Measurements from ENCODE around the gene KIAA0040.

Gene KIAA0040
- total RNA-seq: 58.1 to 66.4 (median 60.0) reads per million in 3 donors

DNA sequence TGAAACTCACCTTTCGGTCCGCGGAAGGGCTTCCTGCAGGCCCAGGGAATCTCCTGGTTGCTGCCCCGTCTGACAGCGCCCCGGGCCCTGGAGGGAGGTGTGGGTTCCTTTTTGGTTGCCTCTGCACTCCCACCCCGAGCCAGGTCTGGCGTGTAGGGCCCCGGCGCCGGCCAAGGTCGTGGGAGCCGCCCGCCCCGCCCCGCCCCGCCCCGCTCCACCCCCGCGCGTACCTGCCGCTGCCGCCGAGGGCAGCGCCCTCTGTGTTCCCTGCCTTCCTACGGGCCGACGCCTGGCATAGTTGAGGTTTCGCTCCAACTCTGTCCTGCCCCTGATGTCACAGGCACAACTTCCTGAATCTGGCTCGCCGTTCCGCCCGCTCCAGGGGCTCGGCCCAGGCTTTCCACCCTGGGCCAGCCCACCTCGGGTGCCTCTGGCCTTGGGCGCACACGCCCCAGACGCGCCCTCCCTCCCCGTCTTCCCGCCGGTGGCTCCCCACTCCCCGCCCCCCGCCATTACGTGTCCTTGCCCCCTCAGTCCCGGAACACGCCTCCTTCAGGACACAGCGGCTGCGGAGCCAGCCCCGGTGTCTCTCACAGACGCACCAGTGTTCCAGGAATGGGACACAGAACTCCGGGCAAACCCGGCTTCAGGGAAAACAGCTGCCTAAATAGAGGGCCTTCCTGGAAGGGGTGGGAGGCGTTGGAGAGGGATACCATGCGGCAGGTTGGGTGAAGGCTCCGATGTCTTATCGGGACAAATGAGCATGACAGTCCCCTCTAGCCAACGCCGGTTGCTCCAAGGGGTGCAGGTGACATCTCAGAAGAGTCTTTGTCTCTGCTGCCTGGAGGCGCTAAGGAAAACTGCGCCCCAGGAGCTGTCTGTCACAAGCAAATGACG, at the start of gene KIAA0040:
TSS of gene KIAA0040 (minus strand) at position 147 of the 897 bp plus-strand sequence. CDS start 31,763 bp downstream, outside the sequence.
- Histone ChIP-seq H3K36me3 (ENCODE audit: control insufficient read depth, insufficient read depth, low read length) (no peaks in the 10 kb centered on the region), H3K4me1 (ENCODE audit: control insufficient read depth, insufficient read depth, low read length, poor library complexity, severe bottlenecking) (peaks cover 36% of the 10 kb centered on the region), H3K27me3 (replicated peaks; ENCODE audit: control insufficient read depth, insufficient read depth, low read length, poor library complexity, severe bottlenecking) (no peaks in the 10 kb centered on the region), H3K4me3 (ENCODE audit: insufficient read depth, low read depth, low read length, poor library complexity, severe bottlenecking) (peak within 1 kb of the TSS; percentile 83), H3K9me3 (ENCODE audit: control insufficient read depth, low read length) (no peaks in the 10 kb centered on the region), H3K27ac (ENCODE audit: insufficient read depth, low read length, poor library complexity, severe bottlenecking) (peak within 1 kb of the TSS; percentile 78)
- peak; percentile 50 to 62 (median 62) for DNase-seq

DNA sequence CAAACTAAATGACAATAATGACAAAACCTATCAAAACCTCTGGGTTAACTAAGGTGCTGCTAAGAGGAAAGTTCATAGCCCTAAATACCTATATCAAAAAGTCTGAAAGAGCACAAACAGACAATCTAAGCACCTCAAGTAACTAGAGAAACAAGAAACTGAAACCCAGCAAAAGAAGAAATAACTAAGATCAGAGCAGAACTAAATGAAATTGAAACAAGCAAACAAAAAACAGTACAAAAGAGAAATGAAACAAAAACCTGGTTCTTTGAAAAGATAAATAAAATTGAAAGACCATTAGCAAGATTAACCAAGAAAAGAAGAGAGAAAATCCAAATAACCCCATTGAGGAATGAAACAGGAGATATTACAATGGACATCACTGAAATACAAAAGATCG, 44.8 kb upstream of the KIAA0040 start:
- Histone ChIP-seq H3K27me3 (replicated peaks; ENCODE audit: control insufficient read depth, insufficient read depth, low read length, poor library complexity, severe bottlenecking) (no peaks in the 10 kb centered on the region), H3K4me1 (ENCODE audit: control insufficient read depth, insufficient read depth, low read length, poor library complexity, severe bottlenecking) (peaks cover 5% of the 10 kb centered on the region), H3K36me3 (ENCODE audit: control insufficient read depth, insufficient read depth, low read length) (no peaks in the 10 kb centered on the region), H3K9me3 (ENCODE audit: control insufficient read depth, low read length) (no peaks in the 10 kb centered on the region), H3K27ac (ENCODE audit: insufficient read depth, low read length, poor library complexity, severe bottlenecking) (no peak overlapping the region), H3K4me3 (ENCODE audit: insufficient read depth, low read depth, low read length, poor library complexity, severe bottlenecking) (no peak overlapping the region)
- no peak for DNase-seq

DNA sequence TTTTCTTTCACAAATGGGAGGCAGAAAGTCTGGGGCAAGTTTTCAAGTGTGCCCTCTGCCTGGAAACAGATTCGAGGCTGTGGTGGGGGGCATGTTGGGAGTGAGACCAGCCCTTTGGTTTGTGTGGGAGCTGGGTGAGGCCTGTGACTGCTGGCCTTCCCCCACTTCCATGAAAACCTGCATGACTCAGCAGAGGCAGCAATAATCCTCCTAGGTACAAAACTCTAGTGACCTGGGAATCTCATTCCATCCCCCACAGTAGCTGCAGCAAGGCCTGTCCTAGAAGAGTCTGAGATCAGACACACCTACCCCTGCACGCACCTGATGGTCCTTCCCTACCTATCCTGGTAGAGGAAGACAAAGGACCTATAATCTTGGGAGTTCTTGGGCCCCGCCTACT, 42.1 kb upstream of the KIAA0040 start:
- H3K27me3 ChIP-seq (replicated peaks; ENCODE audit: control insufficient read depth, insufficient read depth, low read length, poor library complexity, severe bottlenecking): no peaks in the 10 kb centered on the region
- no peaks in the 10 kb centered on the region for H3K36me3 ChIP-seq (ENCODE audit: control insufficient read depth, insufficient read depth, low read length)
- no peak for DNase-seq
- no peak overlapping the region for H3K27ac ChIP-seq (ENCODE audit: insufficient read depth, low read length, poor library complexity, severe bottlenecking)
- H3K4me3 ChIP-seq (ENCODE audit: insufficient read depth, low read depth, low read length, poor library complexity, severe bottlenecking): no peak overlapping the region
- H3K9me3 ChIP-seq (ENCODE audit: control insufficient read depth, low read length): no peaks in the 10 kb centered on the region
- H3K4me1 ChIP-seq (ENCODE audit: control insufficient read depth, insufficient read depth, low read length, poor library complexity, severe bottlenecking): peaks cover 5% of the 10 kb centered on the region

DNA sequence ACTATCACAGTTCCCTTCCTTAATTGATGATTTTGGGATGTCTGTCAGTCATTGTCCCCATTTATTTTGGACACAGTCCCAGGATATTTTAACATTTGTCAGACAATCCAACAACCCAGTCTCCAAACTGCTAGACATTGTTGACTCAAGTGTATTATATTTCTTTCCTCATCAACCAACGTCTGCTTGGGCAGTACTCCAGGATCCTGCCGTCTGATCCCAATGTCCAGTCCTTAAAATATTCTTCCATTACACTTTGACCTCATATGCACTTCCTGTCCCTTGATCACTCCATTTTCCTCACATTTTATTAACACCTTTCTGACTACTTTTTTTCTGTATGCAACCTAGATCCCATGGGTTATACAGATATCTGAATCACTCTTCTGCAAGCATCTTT, 39.8 kb upstream of the KIAA0040 start:
- Histone ChIP-seq H3K4me3 (ENCODE audit: insufficient read depth, low read depth, low read length, poor library complexity, severe bottlenecking) (no peak overlapping the region), H3K4me1 (ENCODE audit: control insufficient read depth, insufficient read depth, low read length, poor library complexity, severe bottlenecking) (peaks cover 5% of the 10 kb centered on the region), H3K36me3 (ENCODE audit: control insufficient read depth, insufficient read depth, low read length) (no peaks in the 10 kb centered on the region), H3K27ac (ENCODE audit: insufficient read depth, low read length, poor library complexity, severe bottlenecking) (no peak overlapping the region), H3K27me3 (replicated peaks; ENCODE audit: control insufficient read depth, insufficient read depth, low read length, poor library complexity, severe bottlenecking) (no peaks in the 10 kb centered on the region), H3K9me3 (ENCODE audit: control insufficient read depth, low read length) (no peaks in the 10 kb centered on the region)
- no peak for DNase-seq

DNA sequence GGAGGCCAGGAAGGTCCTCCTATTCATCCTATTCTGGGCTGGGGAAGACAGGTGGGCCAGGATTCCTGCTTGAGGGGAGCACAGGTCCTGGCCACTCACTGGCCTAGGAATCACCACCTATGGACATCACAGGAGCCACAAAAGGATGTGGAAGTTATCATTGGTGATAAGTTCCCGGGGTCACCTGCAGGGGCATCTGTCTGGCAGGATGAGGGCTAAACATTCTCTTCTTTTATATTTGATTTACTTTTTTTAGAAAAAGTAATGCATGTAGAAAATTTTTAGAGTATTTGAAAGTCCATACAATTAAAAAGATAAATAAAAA, 33.2 kb upstream of the KIAA0040 start:
- Histone ChIP-seq H3K4me3 (ENCODE audit: insufficient read depth, low read depth, low read length, poor library complexity, severe bottlenecking) (no peak overlapping the region), H3K4me1 (ENCODE audit: control insufficient read depth, insufficient read depth, low read length, poor library complexity, severe bottlenecking) (no peaks in the 10 kb centered on the region), H3K27me3 (replicated peaks; ENCODE audit: control insufficient read depth, insufficient read depth, low read length, poor library complexity, severe bottlenecking) (no peaks in the 10 kb centered on the region), H3K36me3 (ENCODE audit: control insufficient read depth, insufficient read depth, low read length) (no peaks in the 10 kb centered on the region), H3K9me3 (ENCODE audit: control insufficient read depth, low read length) (no peaks in the 10 kb centered on the region), H3K27ac (ENCODE audit: insufficient read depth, low read length, poor library complexity, severe bottlenecking) (no peak overlapping the region)
- DNase-seq: no peak

DNA sequence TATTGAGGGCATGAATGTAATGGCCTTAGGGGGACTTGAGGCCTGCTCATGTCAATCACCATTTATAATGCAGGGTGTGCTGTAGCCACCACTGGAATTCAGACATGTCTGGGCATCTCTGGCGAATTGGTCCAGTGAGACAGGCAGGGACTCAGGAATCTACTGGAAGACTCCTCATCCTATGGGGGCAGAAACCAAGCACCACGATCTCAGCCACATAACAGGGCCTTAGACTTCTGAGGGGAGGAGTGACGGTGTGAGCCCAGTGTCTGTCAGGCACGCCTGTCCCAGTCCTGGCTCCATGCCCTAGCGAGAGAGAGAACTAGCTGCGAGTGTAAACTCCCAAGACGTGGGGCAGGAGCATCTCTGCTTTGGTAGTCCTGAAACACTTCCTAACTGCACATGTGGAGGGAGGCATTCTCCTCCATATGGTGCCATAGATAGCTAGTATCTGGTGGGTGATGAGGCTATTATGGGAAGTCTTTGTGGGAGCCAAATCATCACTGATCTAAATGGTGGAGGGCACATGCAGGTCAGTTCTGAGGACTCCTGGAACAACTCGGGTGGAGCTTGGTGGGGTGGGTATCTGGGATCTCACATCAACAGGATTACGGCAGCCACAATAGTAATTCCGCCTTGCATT, 29.8 kb upstream of the KIAA0040 start:
- Histone ChIP-seq H3K27ac (ENCODE audit: insufficient read depth, low read length, poor library complexity, severe bottlenecking) (no peak overlapping the region), H3K4me3 (ENCODE audit: insufficient read depth, low read depth, low read length, poor library complexity, severe bottlenecking) (no peak overlapping the region), H3K9me3 (ENCODE audit: control insufficient read depth, low read length) (no peaks in the 10 kb centered on the region), H3K36me3 (ENCODE audit: control insufficient read depth, insufficient read depth, low read length) (no peaks in the 10 kb centered on the region), H3K27me3 (replicated peaks; ENCODE audit: control insufficient read depth, insufficient read depth, low read length, poor library complexity, severe bottlenecking) (no peaks in the 10 kb centered on the region), H3K4me1 (ENCODE audit: control insufficient read depth, insufficient read depth, low read length, poor library complexity, severe bottlenecking) (no peaks in the 10 kb centered on the region)
- no peak for DNase-seq

DNA sequence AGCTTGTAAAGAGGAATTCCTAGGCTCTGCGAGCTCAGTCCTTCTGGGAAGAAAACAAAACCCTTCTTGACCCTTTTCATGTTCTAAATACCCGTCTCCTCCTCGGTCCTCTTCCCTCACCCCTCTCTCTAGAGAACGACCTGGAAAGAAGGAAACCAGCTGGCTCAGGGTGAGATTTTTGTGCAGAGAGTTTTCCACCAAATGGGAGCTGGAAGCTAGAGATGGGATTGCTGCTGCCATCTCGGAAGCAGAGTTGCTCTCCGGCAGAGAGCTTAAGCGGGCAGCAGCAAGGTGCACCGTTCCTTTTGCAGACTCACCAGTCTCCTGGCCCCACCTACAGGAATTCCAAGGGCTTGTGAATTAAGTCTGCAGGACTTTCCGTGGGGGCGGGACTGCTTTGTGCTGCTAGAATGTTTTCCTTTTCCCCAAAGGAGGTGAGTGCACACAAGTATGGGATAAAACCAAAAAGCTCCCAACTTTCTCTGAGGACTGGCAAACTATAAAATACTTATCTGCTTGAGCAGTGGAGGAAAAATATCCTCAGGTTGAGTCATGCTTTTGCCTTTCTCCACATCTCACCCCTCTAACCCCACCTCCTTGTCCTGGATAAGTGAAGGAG, 29.1 kb upstream of the KIAA0040 start:
- Histone ChIP-seq H3K36me3 (ENCODE audit: control insufficient read depth, insufficient read depth, low read length) (no peaks in the 10 kb centered on the region), H3K9me3 (ENCODE audit: control insufficient read depth, low read length) (no peaks in the 10 kb centered on the region), H3K27me3 (replicated peaks; ENCODE audit: control insufficient read depth, insufficient read depth, low read length, poor library complexity, severe bottlenecking) (no peaks in the 10 kb centered on the region), H3K4me3 (ENCODE audit: insufficient read depth, low read depth, low read length, poor library complexity, severe bottlenecking) (no peak overlapping the region), H3K27ac (ENCODE audit: insufficient read depth, low read length, poor library complexity, severe bottlenecking) (no peak overlapping the region), H3K4me1 (ENCODE audit: control insufficient read depth, insufficient read depth, low read length, poor library complexity, severe bottlenecking) (no peaks in the 10 kb centered on the region)
- DNase-seq: no peak

DNA sequence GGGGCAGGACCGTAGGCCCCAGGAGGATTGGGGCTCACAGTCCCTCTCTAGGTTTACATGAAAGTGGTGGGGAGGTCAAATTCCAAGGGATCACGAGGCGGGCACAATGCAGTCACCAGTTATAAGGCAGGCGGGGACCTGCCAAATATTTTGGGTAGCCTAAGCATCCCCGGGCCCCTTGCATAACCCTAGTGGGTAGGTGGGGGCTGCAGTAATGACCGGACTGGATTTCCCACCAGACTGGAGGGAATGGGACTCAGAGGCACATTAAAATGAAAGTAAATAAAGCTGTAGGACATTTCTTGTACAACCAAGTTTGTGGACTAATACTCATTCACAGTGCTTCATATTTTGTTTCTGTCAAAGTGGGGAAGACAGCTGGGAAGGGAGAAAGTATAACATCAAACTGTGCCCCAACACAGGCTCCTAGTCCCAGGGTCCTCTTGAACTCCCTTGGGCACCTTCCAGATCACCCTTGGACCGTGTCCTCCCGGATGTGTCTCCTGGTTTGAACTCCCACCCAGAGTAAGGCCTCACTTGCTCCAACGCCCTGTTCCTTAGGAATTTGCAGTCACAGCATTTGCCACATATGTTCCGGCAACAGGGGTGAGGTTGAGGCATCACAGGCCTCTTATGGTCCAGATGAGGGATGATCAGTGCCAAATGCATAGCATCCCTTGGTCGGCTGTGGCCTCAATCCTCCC, 28.4 kb upstream of the KIAA0040 start:
- H3K4me1 ChIP-seq (ENCODE audit: control insufficient read depth, insufficient read depth, low read length, poor library complexity, severe bottlenecking): no peaks in the 10 kb centered on the region
- no peak for DNase-seq
- H3K27me3 ChIP-seq (replicated peaks; ENCODE audit: control insufficient read depth, insufficient read depth, low read length, poor library complexity, severe bottlenecking): no peaks in the 10 kb centered on the region
- H3K36me3 ChIP-seq (ENCODE audit: control insufficient read depth, insufficient read depth, low read length): no peaks in the 10 kb centered on the region
- no peaks in the 10 kb centered on the region for H3K9me3 ChIP-seq (ENCODE audit: control insufficient read depth, low read length)
- H3K4me3 ChIP-seq (ENCODE audit: insufficient read depth, low read depth, low read length, poor library complexity, severe bottlenecking): no peak overlapping the region
- no peak overlapping the region for H3K27ac ChIP-seq (ENCODE audit: insufficient read depth, low read length, poor library complexity, severe bottlenecking)

DNA sequence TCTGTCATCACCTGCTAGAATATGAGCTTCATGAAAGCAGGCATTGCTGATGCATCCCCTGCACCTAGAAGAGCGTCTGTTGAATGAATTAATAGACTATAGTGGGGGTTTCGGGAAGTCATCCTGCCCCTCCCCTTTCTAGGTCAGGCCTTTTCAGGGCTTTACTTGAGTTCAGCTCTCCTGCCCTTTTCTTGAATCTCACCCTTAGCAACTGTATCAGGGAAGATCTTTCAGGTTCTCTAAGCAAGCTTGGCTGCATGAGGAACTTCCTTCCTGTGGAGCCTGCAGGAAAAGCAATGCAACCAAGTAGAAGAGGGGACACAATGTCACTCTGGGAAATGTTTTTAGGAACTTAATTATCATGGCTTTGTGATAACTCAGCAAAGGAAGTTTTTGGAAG, 27.2 kb upstream of the KIAA0040 start:
- H3K4me1 ChIP-seq (ENCODE audit: control insufficient read depth, insufficient read depth, low read length, poor library complexity, severe bottlenecking): no peaks in the 10 kb centered on the region
- H3K27me3 ChIP-seq (replicated peaks; ENCODE audit: control insufficient read depth, insufficient read depth, low read length, poor library complexity, severe bottlenecking): no peaks in the 10 kb centered on the region
- DNase-seq: no peak
- no peak overlapping the region for H3K4me3 ChIP-seq (ENCODE audit: insufficient read depth, low read depth, low read length, poor library complexity, severe bottlenecking)
- H3K27ac ChIP-seq (ENCODE audit: insufficient read depth, low read length, poor library complexity, severe bottlenecking): no peak overlapping the region
- H3K36me3 ChIP-seq (ENCODE audit: control insufficient read depth, insufficient read depth, low read length): no peaks in the 10 kb centered on the region
- H3K9me3 ChIP-seq (ENCODE audit: control insufficient read depth, low read length): no peaks in the 10 kb centered on the region

Data from effector memory CD4-positive, alpha-beta T cell (primary cell).